GM18498 (cell line): ENCODE data around the gene ESPNL.
A peak's percentile ranks its signal among the peaks of the same experiment; 100 is the strongest.
"Not testable (repeated sequence)": the region's sequence is repeated elsewhere in the genome, so short reads cannot be mapped to it uniquely, and the experiment has no call there.

Experiments used
- ATAC-seq: cut with Tn5 transposase; IDR thresholded peaks from one replicate; pipeline ENCODE4 v1.9.1; 2021; ENCODE audit warnings: mild to moderate bottlenecking, moderate library complexity; ENCODE audit not compliant: unreplicated experiment

The ESPNL gene, protein sequence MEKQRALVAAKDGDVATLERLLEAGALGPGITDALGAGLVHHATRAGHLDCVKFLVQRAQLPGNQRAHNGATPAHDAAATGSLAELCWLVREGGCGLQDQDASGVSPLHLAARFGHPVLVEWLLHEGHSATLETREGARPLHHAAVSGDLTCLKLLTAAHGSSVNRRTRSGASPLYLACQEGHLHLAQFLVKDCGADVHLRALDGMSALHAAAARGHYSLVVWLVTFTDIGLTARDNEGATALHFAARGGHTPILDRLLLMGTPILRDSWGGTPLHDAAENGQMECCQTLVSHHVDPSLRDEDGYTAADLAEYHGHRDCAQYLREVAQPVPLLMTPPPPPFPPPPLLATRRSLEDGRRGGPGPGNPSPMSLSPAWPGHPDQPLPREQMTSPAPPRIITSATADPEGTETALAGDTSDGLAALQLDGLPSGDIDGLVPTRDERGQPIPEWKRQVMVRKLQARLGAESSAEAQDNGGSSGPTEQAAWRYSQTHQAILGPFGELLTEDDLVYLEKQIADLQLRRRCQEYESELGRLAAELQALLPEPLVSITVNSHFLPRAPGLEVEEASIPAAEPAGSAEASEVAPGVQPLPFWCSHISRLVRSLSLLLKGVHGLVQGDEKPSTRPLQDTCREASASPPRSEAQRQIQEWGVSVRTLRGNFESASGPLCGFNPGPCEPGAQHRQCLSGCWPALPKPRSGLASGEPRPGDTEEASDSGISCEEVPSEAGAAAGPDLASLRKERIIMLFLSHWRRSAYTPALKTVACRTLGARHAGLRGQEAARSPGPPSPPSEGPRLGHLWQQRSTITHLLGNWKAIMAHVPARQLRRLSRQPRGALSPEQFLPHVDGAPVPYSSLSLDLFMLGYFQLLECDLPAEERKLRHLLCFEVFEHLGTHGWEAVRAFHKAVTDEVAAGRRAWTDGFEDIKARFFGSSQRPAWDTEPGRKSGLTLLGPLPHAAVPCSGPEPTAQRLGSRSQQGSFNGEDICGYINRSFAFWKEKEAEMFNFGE

GRCh38 chr2:238100049-238100820 lies at the start of gene ESPNL:
Gene ESPNL, plus strand, starts transcription at chr2:238100340. Its CDS starts 80 bp downstream, at chr2:238100420.
- ATAC-seq, result no peak

- no peak for ATAC-seq
These were observed 46.9 kb upstream of the ESPNL start for GRCh38 chr2:238053191-238053776.

DNA sequence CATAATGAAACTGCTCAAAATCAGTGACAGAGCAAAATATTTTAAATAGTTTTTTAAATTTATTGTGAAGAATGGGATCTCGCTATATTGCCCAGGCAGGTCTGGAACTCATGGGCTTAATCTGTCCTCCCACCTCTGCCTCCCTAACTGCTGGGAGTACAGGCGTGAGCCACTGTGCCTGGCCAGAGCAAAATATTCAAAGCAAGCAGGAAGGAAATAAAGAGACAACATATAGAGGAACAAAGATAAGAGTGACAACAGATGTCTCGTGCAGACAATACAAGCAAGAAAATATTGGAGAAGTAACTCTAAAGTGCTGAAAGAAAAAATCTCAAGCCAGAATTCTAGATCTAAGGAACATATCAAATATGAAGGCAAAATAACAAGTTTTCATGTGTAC lies 44.3 kb upstream of the ESPNL start:
- ATAC-seq, result no peak

- not testable (repeated sequence) for ATAC-seq
These were observed 42.2 kb upstream of the ESPNL start for GRCh38 chr2:238057696-238058575.

GRCh38 chr2:238059505-238059904 lies 40.6 kb upstream of the ESPNL start:
- no peak for ATAC-seq

DNA sequence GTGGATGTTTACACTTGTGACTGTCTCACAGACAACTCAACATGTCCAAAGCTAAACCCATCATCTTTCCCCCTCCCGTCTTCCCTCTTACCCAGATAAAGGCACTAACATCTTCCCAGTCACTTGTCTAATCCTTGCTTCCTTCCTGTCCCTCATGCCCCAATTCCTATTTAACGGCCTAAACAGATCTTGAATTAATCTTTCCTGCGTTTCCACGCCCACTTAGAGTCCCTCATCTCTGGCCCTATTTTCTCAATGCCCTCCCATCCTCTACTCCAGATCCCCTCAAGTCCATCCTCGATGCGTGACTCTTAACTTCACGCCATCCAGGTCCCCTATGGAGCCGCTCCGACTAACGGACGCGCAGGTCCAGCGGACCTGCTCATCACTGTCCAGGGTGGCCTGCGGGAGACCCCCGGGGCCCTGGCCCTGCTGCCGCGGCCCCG lies 40.0 kb upstream of the ESPNL start:
- no peak for ATAC-seq

DNA sequence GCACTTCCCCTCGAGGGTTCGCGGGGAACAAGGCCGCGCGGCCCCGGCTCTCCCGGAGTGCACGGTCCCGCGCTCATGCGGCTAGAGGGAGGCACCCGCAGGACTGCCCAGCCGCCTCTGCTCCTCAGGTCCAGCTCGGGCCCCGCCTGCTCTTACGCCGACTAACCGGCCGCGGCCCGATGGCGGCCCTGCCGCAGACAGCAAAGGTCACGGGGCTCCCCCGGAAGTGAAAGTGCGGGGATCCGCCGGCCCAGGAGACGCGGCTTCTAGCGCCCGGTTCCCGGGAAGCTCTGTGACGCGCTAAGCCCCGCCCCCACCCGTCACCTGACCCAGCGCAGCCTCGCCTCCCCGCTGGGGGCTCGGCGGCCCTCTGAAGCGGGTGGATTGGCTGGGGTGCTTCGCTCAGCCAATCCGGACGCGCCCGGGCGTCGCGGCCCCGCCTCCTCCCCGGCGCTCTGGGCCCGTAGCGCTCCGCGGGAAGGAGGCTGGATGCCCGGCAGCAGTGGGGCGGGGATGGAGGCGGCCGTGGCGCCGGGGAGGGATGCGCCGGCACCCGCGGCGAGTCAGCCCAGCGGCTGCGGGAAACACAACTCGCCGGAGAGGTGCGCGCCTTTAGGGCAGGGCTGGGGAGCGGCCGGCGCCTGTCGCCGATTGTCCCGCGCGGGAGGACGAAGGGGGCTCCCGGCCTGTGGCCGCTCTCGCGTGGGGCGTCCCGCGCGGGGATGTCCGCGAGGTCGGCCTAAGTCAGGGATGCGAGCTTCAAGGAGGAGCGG lies 39.4 kb upstream of the ESPNL start, which contains the start of gene SCLY:
SCLY (plus strand) TSS at position 460 of the 773 bp plus-strand sequence; CDS start at position 514, 54 bp downstream.
- peak; percentile 96 for ATAC-seq

- ATAC-seq, result peak; percentile 24
These were observed 38.6 kb upstream of the ESPNL start for GRCh38 chr2:238061315-238062202.

DNA sequence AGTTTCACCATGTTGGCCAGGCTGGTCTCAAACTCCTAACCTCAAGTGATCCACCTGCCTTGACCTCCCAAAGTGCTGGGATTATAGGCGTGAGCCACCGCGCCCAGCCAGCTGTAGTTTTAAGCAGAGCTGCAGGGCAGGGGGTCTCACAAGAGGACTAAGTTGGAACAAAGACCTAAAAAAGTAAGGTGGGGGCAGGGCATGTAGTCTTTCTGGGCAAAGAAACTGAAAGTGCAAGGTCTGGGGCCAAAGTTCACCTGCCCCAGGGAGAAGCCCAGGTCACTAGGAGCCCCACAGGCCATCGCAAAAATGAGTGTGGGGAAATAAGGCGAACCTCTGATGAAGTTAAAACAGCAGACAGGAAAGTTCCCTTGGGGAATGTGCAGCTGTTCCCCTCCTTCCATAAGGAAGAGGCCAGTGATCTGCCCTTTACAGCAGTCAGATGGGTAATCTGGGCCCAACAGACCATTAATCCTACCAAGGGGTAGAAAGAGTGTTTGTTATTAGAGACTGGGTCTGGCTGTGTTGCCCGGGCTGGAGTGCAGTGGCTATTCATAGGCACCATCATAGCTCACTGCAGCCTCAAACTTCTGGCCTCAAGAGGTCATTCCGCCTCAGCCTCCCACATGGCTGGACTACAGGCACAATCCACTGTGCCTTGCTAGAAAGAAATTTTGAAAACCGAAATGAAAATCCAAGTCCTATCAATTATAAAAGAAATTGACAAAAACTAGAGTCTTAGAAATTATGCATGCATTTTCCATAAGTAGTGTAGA lies 36.5 kb upstream of the ESPNL start:
- no peak for ATAC-seq

DNA sequence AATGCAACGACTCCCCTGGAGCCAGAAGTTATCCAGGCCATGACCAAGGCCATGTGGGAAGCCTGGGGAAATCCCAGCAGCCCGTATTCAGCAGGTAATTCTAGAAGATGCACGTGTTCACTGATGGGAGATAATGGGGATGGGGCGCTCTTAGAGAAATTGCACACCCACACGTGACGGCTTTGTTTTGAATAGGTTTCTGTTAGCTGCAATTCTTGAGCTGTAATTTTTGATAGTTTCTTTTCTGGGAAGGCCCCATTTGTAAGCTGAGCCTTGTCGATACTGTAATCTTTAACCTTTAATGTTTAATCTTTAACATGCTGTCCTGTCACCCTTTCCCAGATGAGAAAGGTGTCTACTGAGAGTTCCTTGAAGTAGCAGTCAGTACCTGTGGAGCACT lies 35.8 kb upstream of the ESPNL start:
- ATAC-seq, result no peak

GRCh38 chr2:238065071-238065846 lies 34.9 kb upstream of the ESPNL start:
- ATAC-seq, result no peak

- ATAC-seq, result no peak
These were observed 33.9 kb upstream of the ESPNL start for GRCh38 chr2:238066218-238066617.

GRCh38 chr2:238066718-238067117 lies 33.4 kb upstream of the ESPNL start:
- not testable (repeated sequence) for ATAC-seq

GRCh38 chr2:238067939-238068338 lies 32.2 kb upstream of the ESPNL start:
- ATAC-seq, result no peak

DNA sequence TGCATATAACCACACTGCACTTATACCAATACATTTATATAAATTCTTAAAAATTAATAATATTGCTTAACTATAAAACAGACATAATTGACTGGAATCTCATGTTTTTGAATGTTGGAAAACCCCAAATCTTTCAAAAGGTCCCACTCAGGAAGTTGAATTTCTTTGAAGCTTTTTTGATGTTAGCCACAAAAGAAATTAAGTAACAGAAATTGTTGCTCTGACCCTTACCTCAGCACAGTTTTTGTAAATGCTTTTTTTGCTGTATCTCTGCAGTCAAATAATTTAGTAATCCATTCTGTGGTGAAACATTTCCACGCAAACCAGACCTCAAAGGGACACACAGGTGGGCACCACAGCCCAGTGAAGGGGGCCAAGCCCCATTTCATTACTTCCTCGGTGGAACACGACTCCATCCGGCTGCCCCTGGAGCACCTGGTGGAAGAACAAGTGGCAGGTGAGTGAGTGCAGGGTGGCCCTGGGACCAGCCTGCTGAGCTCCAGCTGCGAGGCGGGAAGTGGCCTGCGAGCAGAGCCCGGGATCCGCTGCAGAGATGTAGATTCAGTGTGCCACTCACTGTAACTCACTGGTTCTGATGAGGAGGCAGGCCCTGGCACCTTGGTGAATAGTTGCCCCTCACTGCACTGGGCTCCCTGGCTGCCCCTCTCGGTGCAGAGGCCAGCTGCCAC lies 31.0 kb upstream of the ESPNL start:
- ATAC-seq, result no peak
